GM10266 (cell line): ENCODE measurements around the gene GFAP.
A peak's percentile ranks its signal among the peaks of the same experiment; 100 is the strongest.
"Not testable (repeated sequence)": the region's sequence is repeated elsewhere in the genome, so short reads cannot be mapped to it uniquely, and the experiment has no call there.

ENCODE experiments used
- DNase-seq: peaks from one replicate; pipeline ENCODE4 v3.0.0; 2012; ENCODE audit errors: extremely low spot score
- CTCF ChIP-seq: IDR thresholded peaks from 2 replicates; pipeline ENCODE4 v1.5.1; 2012; ENCODE audit warnings: mild to moderate bottlenecking, low read depth; ENCODE audit not compliant: control insufficient read depth, insufficient read depth; ENCODE audit errors: missing control alignments

Gene GFAP

GRCh38 chr17:44952946-44953475, 37.7 kb upstream of the GFAP start:
- DNase-seq: no peak
- TF ChIP-seq CTCF: no peak

GRCh38 chr17:44948315-44948795, 33.1 kb upstream of the GFAP start:
- TF ChIP-seq CTCF: no peak
- DNase-seq: no peak

GRCh38 chr17:44947461-44948314, 32.4 kb upstream of the GFAP start, which contains the start of gene KIF18B:
KIF18B (minus strand) TSS chr17:44947773; CDS start chr17:44936344, 11,429 bp downstream.
- TF ChIP-seq CTCF: no peak
- peak; percentile 98 for DNase-seq

DNA sequence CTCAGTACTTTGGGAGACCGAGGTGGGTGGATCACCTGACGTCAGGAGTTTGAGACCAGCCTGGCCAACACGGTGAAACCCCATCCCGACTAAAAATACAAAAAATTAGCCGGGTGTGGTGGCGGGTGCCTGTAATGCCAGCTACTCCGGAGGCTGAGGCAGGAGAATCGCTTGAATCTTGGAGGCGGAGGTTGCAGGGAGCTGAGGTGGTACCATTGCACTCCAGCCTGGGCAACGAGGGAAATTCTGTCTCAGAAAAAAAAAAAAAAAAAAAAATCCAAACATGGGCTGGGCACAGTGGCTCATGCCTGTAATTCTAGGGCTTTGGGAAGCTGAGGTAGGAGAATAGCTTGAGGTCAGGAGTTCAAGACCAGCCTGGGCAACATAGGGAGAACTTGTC, 30.4 kb upstream of the GFAP start:
- DNase-seq: not testable (repeated sequence)

GRCh38 chr17:44942456-44942855, 27.2 kb upstream of the GFAP start:
- TF ChIP-seq CTCF: no peak
- no peak for DNase-seq

DNA sequence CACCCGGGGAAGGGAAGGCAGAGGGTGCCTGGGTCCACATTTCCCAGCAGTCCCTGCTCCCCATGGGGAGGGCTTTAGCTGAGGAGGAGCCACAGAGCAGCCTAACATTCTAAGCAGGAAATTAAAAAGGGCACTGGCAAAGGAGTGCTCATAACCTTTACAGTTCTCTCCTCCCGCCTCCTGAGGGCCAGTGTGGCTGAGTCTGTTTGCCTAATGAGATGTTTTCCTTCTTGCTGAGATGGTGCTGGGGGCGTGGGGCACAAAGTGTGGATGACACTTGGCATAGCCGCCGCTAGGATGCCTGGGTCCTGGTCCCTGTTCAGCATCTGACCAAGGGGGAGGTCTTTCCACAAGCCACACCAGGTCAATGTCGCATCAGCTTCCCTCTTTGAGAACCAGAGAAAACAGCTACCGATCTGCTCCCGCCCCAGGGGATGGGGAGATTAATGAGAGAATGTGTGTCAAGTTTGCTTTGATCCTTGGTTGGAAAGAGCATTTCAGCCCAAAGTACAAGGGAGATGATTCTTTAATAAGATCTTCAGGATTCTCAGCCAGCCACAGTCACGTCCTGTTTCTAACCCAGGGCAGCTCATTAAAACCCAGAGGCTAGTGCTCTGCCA, 26.5 kb upstream of the GFAP start:
- DNase-seq: no peak
- no peak for TF ChIP-seq CTCF

GRCh38 chr17:44940768-44941167, 25.5 kb upstream of the GFAP start:
- no peak for TF ChIP-seq CTCF
- DNase-seq: no peak
